T-helper 1 cell treated with Interleukin-12 subunit alpha and Interleukin-12 subunit beta and Interleukin-4 antibody, amounts not matched to agents 30 ng/mL and 1 ng/mL, for 36 hours (primary cell): Measurements from ENCODE around the gene FMC1. TPM values are rescaled to one million over a fixed set of nuclear protein-coding genes. Genes with fewer than 3 reads are reported as not detected.
"Not testable (repeated sequence)": the region's sequence is repeated elsewhere in the genome, so short reads cannot be mapped to it uniquely, and the experiment has no call there.

ENCODE experiments used
- intact Hi-C: fragments of 100-400 bp; cut with micrococcal nuclease; formaldehyde crosslinking; loops from one replicate; pipeline ENCODE4 v1.15.1; 2024
- total RNA-seq: library from RNA; stranded (reverse); gene quantifications from 2 replicates; pipeline ENCODE4 v1.2.3, GENCODE V29; 2022

Gene FMC1
- total RNA-seq, 1 donor from 2014 or later: 3.9 TPM

DNA sequence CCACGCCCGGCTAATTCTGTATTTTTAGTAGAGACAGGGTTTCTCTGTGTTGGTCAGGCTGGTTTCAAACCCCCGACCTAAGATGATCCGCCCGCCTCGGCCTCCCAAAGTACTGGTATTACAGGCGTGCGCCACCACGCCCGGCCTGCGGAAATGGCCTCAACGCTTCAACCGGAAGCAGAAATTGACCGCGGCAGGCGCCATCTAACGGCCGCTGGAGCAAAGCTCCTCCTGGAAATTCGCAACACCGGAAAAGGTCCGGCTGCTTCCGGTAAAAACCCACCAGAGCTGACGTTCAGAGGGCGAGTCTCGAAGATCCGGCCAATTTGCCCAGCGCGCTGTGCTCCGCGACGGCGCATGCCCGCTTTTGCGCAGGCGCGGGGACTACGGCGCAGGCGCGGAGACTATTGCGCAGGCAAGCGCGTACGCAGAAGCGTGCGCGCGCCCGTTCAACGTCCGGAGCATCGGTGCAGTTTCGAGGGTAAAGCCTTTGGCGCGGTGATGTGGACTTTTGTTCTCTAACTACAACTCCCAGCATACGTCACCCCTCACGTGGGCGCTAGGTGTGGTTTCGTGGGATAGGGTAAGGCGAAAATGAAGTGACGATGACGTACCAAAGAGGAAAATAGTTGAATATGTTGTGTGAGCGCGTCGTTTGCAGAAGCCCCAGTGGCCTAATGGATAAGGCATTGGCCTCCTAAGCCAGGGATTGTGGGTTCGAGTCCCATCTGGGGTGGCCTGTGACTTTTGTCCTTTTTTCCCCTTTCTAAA, 915 bp upstream of the FMC1 start:
- intact Hi-C loops: loop anchor here (1.0 to 5.0 kb wide), 15 partner anchors 21 to 1405 kb away; partner anchors contain the start of genes HIPK2, MKRN1, PARP12 and UBN2

DNA sequence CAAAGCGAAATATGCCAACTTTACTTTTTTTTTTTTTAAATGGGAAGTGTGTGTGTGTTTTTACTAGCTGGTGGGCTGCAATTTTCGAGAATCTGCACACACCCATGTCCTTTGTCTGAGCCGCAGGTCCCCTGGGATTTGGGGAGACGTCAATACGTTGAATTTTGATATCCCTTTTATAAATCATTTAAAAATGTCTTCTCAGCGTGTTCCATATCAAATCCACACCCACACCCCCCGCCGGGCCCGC, 404 bp upstream of the FMC1 start:
- intact Hi-C loops: loop anchor here (1.0 to 5.0 kb wide), 16 partner anchors 20 to 1406 kb away; partner anchors contain the start of genes HIPK2, MKRN1, PARP12 and UBN2

DNA sequence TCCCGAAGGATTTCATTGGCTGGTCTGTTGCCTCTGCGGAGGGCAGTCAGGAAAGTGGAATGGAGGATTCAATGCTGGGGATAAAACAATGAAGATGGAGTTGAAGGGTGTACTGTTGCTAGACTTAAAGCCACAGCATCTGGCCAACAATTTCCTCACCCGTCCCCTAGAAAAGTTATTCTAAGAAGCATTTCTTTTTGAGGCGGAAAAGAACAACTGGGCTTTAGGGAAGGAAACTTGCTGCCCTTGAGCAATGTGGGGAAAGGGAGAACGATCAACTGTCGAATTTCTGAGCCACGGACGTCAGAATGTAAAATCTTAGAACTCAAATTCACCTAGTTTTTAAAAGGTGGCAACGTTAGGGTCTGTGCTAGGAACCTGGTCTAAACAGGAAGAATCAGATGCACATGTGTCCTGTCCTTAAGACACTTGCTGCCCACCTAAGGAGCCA, 664 bp downstream of the FMC1 start:
- intact Hi-C loops: loop anchor here (1.0 to 5.0 kb wide), 10 partner anchors 19 to 1407 kb away; partner anchors contain the start of genes HIPK2, MKRN1 and PARP12

DNA sequence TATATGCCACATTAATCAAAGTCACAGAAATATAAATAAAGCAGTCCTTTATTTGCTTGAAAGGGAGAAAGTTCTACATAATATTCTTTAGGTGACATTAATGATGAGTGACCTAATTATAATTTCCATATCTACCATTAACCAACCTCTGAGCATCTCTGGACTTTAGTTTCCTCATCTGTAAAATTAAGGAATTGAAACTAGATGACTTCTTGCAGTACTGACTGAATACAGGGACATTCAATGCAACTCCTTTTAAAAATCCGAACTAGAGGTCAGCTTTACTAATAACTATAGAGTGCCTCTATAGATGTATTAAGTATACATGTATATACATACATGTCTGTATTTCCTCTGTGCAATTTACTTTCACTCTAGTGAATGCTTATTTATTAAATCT, 3.9 kb downstream of the FMC1 start:
- intact Hi-C loops: no loop called here

DNA sequence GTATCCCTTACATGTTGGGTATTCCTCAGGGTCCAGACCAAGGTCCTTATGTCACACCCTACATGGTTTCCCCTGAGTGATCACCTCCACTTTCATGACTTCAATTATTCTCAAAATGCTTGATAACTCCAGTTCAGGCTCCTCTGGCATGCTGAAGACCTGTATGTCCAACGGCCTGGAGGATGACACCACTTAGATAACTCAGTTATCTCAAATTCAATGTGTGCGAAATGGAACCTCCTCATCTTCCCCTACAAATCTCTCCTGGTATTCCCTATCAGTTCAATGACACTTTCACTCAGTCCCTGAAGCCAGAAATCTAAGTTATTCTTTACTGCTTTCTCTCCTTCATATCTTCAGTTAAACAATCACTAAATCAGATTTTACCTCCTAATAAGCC, 9.9 kb downstream of the FMC1 start:
- intact Hi-C loops: no loop called here

DNA sequence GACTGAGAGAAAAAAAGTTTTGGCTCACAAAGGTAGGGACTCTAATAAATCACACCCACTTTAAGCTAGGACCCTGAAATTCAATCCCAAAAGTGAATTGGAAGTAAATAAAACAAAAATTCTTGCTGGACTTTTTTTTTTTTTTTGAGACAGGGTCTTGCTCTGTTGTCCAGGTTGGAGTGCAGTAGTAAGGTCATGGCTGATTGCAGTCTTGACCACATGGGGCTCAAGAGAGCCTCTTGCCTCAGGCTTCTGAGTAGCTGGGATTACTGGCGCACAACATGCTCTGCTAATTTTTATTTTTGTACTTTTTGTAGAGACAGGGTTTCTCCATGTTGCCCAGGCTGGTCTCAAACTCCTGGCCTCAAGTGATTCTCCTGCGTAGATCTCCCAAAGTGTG, 13.6 kb downstream of the FMC1 start:
- intact Hi-C loops: no loop called here

DNA sequence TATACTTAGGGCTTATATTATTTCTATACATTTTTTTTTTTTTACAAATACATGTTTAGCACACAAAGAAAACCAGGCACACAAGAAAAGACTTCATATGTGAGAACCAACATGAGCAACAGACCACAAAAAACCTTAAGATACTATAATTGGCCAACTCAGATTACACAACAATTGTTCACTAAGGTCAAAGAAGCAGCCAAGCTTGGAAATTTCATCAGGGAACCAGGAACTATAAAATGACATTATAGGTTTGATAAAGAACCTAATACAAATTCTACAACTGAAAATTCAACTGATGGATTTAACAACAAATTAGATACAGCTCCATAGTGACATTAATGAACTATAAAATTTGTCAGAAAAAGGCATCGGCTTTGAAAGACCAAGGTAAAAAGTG, 14.2 kb downstream of the FMC1 start:
- intact Hi-C loops: no loop called here

DNA sequence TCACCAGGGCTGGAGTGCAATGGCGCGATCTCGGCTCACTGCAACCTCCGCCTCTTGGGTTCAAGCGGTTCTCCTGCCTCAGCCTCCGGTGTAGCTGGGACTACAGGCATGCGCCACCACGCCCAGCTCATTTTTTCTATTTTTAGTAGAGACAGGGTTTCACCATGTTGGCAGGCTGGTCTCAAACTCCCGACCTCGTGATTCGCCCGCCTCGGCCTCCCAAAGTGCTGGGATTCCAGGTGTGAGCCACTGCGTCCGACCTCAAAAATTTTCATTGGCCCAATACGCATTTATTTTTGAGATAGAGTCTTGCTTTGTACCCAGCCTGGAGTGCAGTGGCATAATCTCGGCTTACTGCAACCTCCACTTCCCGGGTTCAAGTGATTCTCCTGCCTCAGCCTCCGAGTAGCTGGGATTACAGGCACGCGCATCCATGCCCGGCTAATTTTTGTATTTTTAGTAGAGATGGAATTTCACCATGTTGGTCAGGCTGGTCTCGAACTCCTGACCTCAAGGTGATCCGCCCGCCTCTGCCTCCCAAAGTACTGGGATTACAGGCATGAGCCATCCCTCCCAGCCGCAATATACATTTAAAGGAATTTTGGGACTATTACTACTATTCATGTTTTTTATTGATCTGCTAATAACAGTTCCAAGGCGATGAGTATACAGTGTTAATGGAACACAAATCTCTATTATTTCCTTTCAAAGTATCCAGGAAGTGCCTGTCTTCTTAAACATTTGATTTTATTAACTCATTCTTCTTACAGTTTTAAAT, 16.8 kb downstream of the FMC1 start:
- intact Hi-C loops: not testable (repeated sequence)

DNA sequence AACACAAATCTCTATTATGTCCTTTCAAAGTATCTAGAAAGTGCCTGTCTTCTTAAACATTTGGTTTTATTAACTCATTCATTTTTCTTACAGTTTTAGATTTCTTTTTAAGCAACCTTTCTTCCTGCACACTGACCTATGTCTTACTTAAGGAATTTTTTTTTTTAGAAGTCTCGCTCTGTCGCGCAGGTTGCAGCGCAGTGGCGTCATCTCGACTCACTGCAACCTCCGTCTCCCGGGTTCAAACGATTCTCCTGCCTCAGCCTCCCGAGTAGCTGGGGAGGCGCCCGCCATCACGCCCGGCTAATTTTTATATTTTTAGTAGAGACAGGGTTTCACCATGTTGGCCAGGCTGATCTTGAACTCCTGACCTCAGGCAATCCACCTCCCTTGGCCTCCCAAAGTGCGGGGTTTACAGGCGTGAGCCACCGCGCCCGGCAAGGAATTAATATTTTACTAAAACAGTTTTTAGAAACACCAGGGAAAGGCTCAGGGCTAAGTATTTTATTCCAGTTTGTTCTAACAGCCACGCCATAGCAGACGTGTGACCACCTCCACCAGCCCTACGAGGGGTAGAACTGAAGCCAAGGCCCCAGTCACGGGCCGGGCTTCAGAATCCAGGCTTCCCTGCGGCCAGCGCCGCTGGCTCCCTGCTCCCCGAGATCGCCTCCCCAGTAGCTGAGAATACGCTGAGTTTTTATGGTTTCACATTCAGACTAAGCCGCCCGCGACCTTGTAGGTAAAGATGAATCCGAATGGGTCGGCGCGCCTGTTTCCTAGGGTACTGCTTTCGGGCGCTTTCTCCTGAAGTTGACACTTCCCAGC, 17.6 kb downstream of the FMC1 start:
- intact Hi-C loops: no loop called here

DNA sequence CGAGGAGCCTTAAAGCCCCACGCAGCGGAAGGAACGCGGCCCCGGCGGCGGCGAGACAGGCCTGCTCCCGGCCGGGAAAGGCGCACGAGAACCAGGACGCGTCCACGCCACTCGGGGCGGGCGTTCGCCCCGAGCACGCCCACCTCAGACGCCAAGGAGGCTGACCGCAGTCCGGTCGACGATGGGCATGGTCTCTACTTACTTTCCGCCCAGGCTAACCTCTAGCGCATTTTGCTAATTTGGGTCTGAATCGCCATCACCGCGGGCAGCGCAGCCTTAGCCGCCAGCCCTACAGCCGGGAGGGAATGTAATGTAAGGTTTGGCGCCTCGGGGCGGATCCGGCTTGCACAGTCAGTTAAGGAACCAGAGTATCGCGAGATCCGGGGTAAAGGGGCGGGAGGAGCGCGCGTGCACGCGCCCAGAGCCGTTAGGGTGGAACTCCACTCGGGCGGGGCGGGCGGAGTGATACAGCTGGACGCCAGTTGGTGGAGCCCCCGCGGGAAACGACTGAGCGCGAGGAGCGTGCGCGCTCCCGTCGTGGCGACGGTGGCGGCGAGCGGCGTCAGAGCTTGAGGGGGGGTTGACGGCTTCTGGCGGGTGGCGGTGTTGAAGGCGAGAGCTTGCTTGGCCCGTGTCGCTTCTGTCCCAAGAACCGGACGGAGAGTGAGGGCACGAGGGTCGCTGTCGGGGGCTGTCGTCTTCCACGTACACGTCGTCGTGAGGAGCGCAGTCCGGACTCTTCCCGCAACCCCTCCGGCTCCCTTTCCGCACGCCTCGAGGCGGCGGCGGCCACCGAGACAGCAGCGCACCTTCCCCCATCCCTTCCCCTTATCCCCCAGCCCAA, 18.5 kb downstream of the FMC1 start, which contains the start of gene LUC7L2:
Gene LUC7L2 (plus strand): TSS at position 529 of the 844 bp plus-strand sequence. CDS start 368 bp downstream, outside the sequence.
- intact Hi-C loops: loop anchor here (1.0 to 10.0 kb wide), 12 partner anchors 19 to 1655 kb away; partner anchors contain the start of genes ADCK2, CREB3L2, FMC1 and MRPS33

DNA sequence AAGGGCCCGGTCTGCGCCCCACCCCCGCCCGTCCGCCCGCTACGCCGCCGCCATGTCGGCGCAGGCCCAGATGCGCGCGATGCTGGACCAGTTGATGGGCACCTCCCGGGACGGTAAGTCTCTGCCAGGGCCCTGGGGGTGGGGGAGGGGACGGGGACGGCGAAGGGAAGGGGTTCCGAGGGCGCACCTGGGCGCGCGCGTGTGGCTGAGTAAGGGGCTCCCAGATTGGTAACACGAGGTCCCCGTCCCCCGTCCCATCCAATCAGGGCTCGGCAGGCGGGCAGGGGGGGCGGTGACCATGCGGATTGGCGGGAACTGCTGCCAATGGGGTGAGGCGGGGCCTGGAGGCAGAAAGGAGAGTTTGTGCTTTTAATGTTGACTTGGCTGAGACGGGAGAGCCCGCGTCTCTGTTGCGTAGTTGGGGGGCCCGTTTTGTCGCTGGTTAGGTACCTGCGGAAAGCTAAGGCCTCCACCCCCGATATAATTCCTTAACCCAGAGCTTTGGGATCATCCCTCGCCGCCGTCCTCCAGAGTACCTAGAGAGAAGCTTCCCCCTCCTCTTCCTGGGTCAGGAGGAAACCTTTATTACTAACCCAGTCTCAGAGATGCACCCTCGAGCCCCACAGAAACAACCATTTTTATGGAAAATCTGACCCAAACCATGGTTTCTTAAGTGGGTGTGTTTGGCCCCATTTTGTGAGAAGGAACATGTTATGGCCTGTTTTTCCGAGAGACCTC, 19.2 kb downstream of the FMC1 start:
- intact Hi-C loops: loop anchor here (1.0 to 10.0 kb wide), 12 partner anchors 20 to 1654 kb away; partner anchors contain the start of genes ADCK2, CREB3L2, FMC1 and MRPS33

DNA sequence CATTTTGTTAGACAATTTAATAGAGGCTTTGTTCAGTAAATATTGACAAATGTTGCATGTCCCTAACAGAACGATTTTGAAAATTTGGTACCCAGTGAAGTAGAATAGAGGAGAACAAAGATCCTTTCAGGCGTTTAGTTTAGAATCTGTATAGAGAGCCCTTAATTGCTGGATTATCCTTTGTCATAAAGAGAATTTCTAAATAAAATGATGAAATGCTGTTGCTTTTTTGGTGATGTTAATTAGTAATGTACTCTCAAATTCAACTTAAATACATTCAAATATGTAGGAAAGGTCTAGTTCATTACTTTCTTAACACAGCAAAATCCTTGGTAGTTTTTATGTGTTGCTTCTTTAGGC, 19.8 kb downstream of the FMC1 start:
- intact Hi-C loops: loop anchor here (1.0 to 10.0 kb wide), 12 partner anchors 20 to 1654 kb away; partner anchors contain the start of genes ADCK2, CREB3L2, FMC1 and MRPS33

DNA sequence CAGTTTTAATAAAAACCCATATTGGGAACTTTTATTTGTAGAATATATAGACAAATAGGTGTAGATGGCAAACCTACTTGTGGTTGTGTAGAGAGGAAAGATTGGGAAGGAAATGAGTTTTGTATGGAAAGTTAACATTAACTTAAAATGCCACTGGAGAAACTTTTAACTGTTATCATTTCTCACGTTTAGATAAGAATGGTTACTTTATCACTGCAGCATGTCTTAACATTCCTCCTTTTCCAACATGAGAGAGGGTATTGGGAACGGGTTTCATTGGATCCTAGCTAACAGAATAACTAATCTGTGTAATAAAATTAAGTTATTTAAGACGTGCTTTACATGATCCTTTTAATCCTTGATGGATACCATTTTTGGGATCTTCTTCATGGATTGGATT, 20.4 kb downstream of the FMC1 start:
- intact Hi-C loops: loop anchor here (2.0 to 10.0 kb wide), 9 partner anchors 21 to 1653 kb away; partner anchors contain the start of genes ADCK2, CREB3L2, FMC1 and MRPS33

DNA sequence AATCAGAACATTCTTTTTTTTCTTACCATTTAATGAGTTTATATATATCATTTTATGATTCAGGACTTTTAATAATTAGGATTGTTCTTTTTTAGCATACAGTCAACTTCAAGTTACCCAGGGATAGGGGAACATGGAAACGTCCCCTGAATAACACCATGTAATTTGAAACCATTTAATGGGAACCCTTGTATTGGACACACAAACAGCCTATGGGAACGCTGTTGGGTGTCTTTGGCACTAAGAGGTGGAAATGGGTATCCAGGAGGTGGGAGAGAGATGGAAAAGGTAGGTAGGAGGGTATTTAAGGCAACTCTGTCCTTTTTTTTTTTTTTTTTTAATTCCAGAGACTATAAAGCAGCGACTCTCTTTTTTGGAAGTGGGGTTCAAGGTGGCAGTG, 21.2 kb downstream of the FMC1 start:
- intact Hi-C loops: loop anchor here (5.0 to 10.0 kb wide), 6 partner anchors 410 to 1652 kb away; partner anchors contain the start of genes ADCK2, CREB3L2, MRPS33 and PARP12

DNA sequence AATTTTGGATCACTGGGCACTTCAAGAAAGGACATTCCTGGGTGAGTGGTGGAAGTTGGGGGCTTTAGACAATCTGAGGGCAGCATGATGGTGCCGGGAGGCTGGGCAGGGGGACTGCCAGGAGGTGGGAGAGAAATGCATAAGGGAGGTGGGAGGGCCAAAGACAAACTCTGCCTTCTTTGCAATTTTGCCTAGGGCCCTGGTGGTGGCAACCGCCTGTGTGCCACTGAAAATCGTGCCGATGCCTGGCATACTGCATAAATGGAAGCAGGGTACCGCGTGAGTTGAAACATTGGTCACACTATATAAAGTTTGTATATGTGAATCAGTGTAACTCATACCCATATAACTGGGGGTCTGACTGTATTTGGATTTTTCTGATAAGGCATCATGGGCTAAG, 21.8 kb downstream of the FMC1 start:
- intact Hi-C loops: loop anchor here (5.0 to 10.0 kb wide), 6 partner anchors 409 to 1652 kb away; partner anchors contain the start of genes ADCK2, CREB3L2, MRPS33 and PARP12

DNA sequence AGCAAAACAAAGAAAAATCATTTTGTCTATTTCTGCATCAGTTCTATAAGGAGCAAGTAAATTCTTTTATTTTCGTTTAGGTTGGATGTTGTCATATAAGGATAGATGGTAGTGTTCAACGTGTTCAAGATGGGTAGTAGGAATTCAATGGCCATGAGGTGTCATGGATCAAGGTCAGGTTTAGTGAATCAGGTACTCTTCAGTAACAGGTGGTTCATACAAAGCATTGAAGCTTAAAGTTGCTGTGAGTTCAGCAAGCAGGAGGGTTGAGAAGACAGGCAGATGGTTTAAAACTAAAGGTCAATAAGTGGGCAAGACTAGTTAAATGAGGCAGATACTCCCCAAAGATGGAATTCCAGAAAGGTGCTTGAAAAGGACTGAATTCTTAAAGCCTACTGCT, 24.2 kb downstream of the FMC1 start:
- intact Hi-C loops: loop anchor here (10.0 kb wide), 1 partner anchor 1649 kb away; the partner anchor contains the start of gene MRPS33

DNA sequence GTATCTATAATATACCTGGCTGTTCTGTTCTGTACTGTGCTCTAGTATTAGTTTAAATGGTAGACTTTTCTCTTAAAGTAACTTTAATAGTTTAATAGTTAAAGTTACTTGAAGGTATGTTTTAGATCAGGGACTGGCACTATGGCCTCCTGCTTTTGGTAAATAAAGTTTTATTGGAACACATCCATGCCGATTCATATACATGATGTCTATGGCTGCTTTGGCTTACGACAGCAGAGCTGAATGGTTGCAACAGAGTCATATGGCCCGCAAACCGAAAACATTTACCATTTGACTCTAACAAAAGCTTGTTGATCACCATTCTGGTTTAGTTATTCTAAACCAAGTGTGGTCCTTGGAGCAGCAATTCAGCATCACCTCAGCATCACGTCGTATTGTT, 25.3 kb downstream of the FMC1 start:
- intact Hi-C loops: loop anchor here (10.0 kb wide), 1 partner anchor 1648 kb away; the partner anchor contains the start of gene MRPS33

DNA sequence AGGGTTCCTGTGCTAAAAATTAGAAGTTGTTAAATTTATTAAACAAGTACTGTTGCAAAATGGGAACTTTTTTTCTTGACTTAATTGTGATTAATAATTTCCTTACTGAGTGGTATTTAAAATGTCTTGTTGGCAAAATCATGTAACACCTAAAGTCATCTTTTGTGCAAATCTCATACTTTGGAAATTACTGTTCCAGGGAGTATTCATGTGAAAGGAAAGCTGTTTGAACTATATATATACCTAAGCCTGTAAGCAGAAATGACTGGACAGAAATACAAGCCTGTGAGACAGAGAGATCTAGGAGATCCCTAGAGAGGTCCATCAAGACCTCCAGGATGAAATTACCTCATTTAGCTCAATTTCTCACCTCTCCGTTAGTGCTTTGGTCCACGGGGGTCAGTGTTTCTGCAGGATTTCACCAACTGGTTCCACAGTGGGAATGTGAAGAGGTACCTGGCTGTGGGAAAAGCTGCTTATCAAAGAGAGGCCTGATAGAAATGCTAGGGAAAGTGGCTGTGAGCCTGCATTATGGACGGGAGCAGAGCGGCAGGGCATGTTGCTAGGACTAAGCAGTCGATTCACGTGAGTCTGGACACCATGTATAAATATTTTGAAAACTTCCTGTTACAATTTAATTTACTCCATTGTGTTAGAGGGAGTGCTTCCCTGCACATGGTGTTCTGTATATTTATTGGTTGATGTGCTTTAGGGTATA, 26.5 kb downstream of the FMC1 start:
- intact Hi-C loops: loop anchor here (10.0 kb wide), 1 partner anchor 1647 kb away; the partner anchor contains the start of gene MRPS33
